LHCN-M2 (cell line): ENCODE measurements around the gene TMEM255B. TPM values are rescaled to one million over a fixed set of nuclear protein-coding genes. Genes with fewer than 3 reads are reported as not detected.
A peak's percentile ranks its signal among the peaks of the same experiment; 100 is the strongest.

ENCODE experiments used
- DNase-seq: peaks from one replicate; pipeline ENCODE4 v3.0.0-alpha.2; 2012; ENCODE audit warnings: low read depth
- total RNA-seq: library from RNA; depleted of rRNA; stranded (reverse); fragments of >200 nt; gene quantifications from 2 replicates; pipeline ENCODE4 v1.2.3, GENCODE V29; 2014

Gene TMEM255B
- total RNA-seq, 1 experiment from 2014 or later = 9.1 TPM

- no peak for DNase-seq
These were observed 7.2 kb downstream of the TMEM255B start for GRCh38 chr13:113766035-113766800.

- DNase-seq = no peak
These were observed 8.3 kb downstream of the TMEM255B start for GRCh38 chr13:113767366-113767765.

GRCh38 chr13:113768018-113768905, 9.2 kb downstream of the TMEM255B start:
- DNase-seq = no peak

GRCh38 chr13:113769106-113769505, 10.1 kb downstream of the TMEM255B start:
- no peak for DNase-seq

GRCh38 chr13:113769881-113770280, 10.9 kb downstream of the TMEM255B start:
- DNase-seq = no peak

- DNase-seq = no peak
These were observed 11.4 kb downstream of the TMEM255B start for GRCh38 chr13:113770441-113770840.

- DNase-seq = no peak
These were observed 11.9 kb downstream of the TMEM255B start for GRCh38 chr13:113770937-113771336.

GRCh38 chr13:113771709-113772331, 12.8 kb downstream of the TMEM255B start:
- peak; percentile 38 for DNase-seq

GRCh38 chr13:113774177-113775107, 15.4 kb downstream of the TMEM255B start:
- peak; percentile 70 for DNase-seq

- DNase-seq = no peak
These were observed 16.6 kb downstream of the TMEM255B start for GRCh38 chr13:113775451-113776145.

- no peak for DNase-seq
These were observed 17.5 kb downstream of the TMEM255B start for GRCh38 chr13:113776231-113777125.

GRCh38 chr13:113777311-113778260, 18.6 kb downstream of the TMEM255B start:
- peak; percentile 24 for DNase-seq

GRCh38 chr13:113781571-113781970, 22.5 kb downstream of the TMEM255B start:
- no peak for DNase-seq

- DNase-seq = no peak
These were observed 23.4 kb downstream of the TMEM255B start for GRCh38 chr13:113782472-113782871.

GRCh38 chr13:113783200-113783881, 24.3 kb downstream of the TMEM255B start:
- DNase-seq = no peak

GRCh38 chr13:113783966-113784644, 25.1 kb downstream of the TMEM255B start:
- no peak for DNase-seq

GRCh38 chr13:113784645-113785024, 25.6 kb downstream of the TMEM255B start:
- no peak for DNase-seq
